NCI-H1092 treated with DMSO at 0.1 percent for 48 hours (cell line): ENCODE results near the gene COL26A1.
A peak's percentile ranks its signal among the peaks of the same experiment; 100 is the strongest.

Experiments used
- DNase-seq: peaks from one replicate; lab custom pipeline; 2025; lab: John Stamatoyannopoulos, UW

The COL26A1 gene

GRCh38 chr7:101534873-101535272, 172.2 kb downstream of the COL26A1 start:
- DNase-seq, result no peak

- DNase-seq, result peak; percentile 8
These were observed 172.7 kb downstream of the COL26A1 start for GRCh38 chr7:101535351-101535751.

GRCh38 chr7:101536232-101536631, 173.6 kb downstream of the COL26A1 start:
- no peak for DNase-seq

GRCh38 chr7:101536668-101537067, 174.0 kb downstream of the COL26A1 start:
- no peak for DNase-seq

- no peak for DNase-seq
These were observed 174.5 kb downstream of the COL26A1 start for GRCh38 chr7:101537205-101537604.

GRCh38 chr7:101537935-101538595, 175.4 kb downstream of the COL26A1 start:
- DNase-seq, result no peak

GRCh38 chr7:101538596-101539459, 176.2 kb downstream of the COL26A1 start:
- DNase-seq, result peak; percentile 6

- no peak for DNase-seq
These were observed 177.1 kb downstream of the COL26A1 start for GRCh38 chr7:101539784-101540183.

- peak; percentile 43 for DNase-seq
These were observed 180.0 kb downstream of the COL26A1 start for GRCh38 chr7:101542527-101543241.

GRCh38 chr7:101543242-101543766, 180.6 kb downstream of the COL26A1 start:
- no peak for DNase-seq

GRCh38 chr7:101543846-101544245, 181.2 kb downstream of the COL26A1 start:
- DNase-seq, result no peak

- DNase-seq, result no peak
These were observed 182.9 kb downstream of the COL26A1 start for GRCh38 chr7:101545441-101546190.

GRCh38 chr7:101546308-101546936, 183.7 kb downstream of the COL26A1 start:
- DNase-seq, result no peak

- no peak for DNase-seq
These were observed 184.6 kb downstream of the COL26A1 start for GRCh38 chr7:101547022-101547915.

GRCh38 chr7:101547916-101548661, 185.4 kb downstream of the COL26A1 start:
- no peak for DNase-seq

GRCh38 chr7:101549734-101550133, 187.1 kb downstream of the COL26A1 start:
- no peak for DNase-seq

GRCh38 chr7:101550641-101551541, 188.2 kb downstream of the COL26A1 start:
- no peak for DNase-seq

- no peak for DNase-seq
These were observed 190.5 kb downstream of the COL26A1 start for GRCh38 chr7:101553018-101553770.
